Fibroblast of lung (primary cell): Measurements from ENCODE around the gene ABCA5. TPM values are rescaled to one million over a fixed set of nuclear protein-coding genes. Genes with fewer than 3 reads are reported as not detected.

ENCODE experiments used
- DNase-seq, 2 donors: peaks; one replicate each; pipeline versions ENCODE4 v3.0.0 to v3.0.0-alpha.2; 2010; ENCODE audit warnings: low read depth in 2 of 2
- H2AFZ ChIP-seq: 2 replicates; pipeline ENCODE4 v1.5.1; 2012; ENCODE audit warnings: low read length, control low read depth, inconsistent platforms
- H3K27ac ChIP-seq: 2 replicates; pipeline ENCODE4 v1.5.1; 2011; ENCODE audit warnings: low read length, control low read depth; ENCODE audit not compliant: insufficient read depth
- H3K27me3 ChIP-seq: 2 replicates; pipeline ENCODE4 v1.5.1; 2011; ENCODE audit warnings: mild to moderate bottlenecking, low read length; ENCODE audit not compliant: control insufficient read depth, insufficient read depth
- H3K36me3 ChIP-seq: 2 replicates; pipeline ENCODE4 v1.5.1; 2011; ENCODE audit warnings: low read length; ENCODE audit not compliant: control insufficient read depth, insufficient read depth
- H3K4me1 ChIP-seq: 2 replicates; pipeline ENCODE4 v1.5.1; 2011; ENCODE audit warnings: low read length; ENCODE audit not compliant: control insufficient read depth, insufficient read depth; ENCODE audit errors: extremely low read depth
- H3K4me2 ChIP-seq: 2 replicates; pipeline ENCODE4 v1.5.1; 2011; ENCODE audit warnings: low read length, control low read depth; ENCODE audit not compliant: insufficient read depth; ENCODE audit errors: extremely low read depth
- H3K4me3 ChIP-seq, 4 experiments: fragments of 200-600 bp in 1 of 4; sonication (generic) in 1 of 4; replicated peaks in 1 of 4; 2 replicates each; pipeline ENCODE4 v1.5.1; 2011 to 2016; ENCODE audit warnings: low read length in 4 of 4, low read depth in 3 of 4, mild to moderate bottlenecking in 3 of 4, control low read depth in 2 of 4, inconsistent platforms in 1 of 4, mixed read lengths in 1 of 4; ENCODE audit not compliant: insufficient read depth in 1 of 4; ENCODE audit errors: control extremely low read depth in 1 of 4
- H3K79me2 ChIP-seq: 2 replicates; pipeline ENCODE4 v1.5.1; 2012; ENCODE audit warnings: mild to moderate bottlenecking, low read length, inconsistent platforms; ENCODE audit not compliant: control insufficient read depth, insufficient read depth
- H3K9ac ChIP-seq: 2 replicates; pipeline ENCODE4 v1.5.1; 2011; ENCODE audit warnings: mild to moderate bottlenecking, low read length, control low read depth; ENCODE audit not compliant: insufficient read depth
- H3K9me3 ChIP-seq: 2 replicates; pipeline ENCODE4 v1.5.1; 2012; ENCODE audit warnings: low read depth, low read length; ENCODE audit not compliant: control insufficient read depth, insufficient read depth
- H4K20me1 ChIP-seq: 2 replicates; pipeline ENCODE4 v1.5.1; 2011; ENCODE audit warnings: low read length; ENCODE audit not compliant: control insufficient read depth, insufficient read depth; ENCODE audit errors: extremely low read depth
- CTCF ChIP-seq, 2 donors: IDR thresholded peaks in 1 of 2; conservative IDR thresholded peaks in 1 of 2; 1 replicate in 1 of 2; 2 replicates in 1 of 2; pipeline ENCODE4 v1.5.1; 2011 to 2012; ENCODE audit warnings: low read length in 2 of 2, control low read depth in 1 of 2, inconsistent platforms in 1 of 2, low read depth in 1 of 2, mild to moderate bottlenecking in 1 of 2
- EZH2 ChIP-seq: IDR thresholded peaks from 2 replicates; pipeline ENCODE4 v1.5.1; 2012; ENCODE audit warnings: low read length, control low read depth, mild to moderate bottlenecking; ENCODE audit errors: missing control alignments
- polyA plus RNA-seq, 2 donors: library from polyadenylated mRNA; depleted of rRNA in 1 of 2; stranded (reverse) in 1 of 2; unstranded in 1 of 2; fragments of >200 nt; gene quantifications; 2 replicates each; pipeline ENCODE4 v1.2.1, GENCODE V29; 2011 to 2012; ENCODE audit warnings: missing spikeins in 1 of 2
- total RNA-seq: library from RNA; depleted of rRNA; stranded (reverse); fragments of >200 nt; gene quantifications from 2 replicates; pipeline ENCODE4 v1.2.1, GENCODE V29; 2014

The ABCA5 gene
- total and polyA plus RNA-seq, 2 donors (not counting 1 experiment from before 2014, with no cell fraction given) = 13.1 to 17.5 TPM

- H3K9ac ChIP-seq = no peak overlapping the region
- no peaks in the 10 kb centered on the region for H3K4me1 ChIP-seq
- H2AFZ ChIP-seq = no peak overlapping the region
- no peaks in the 10 kb centered on the region for H3K27me3 ChIP-seq
- no peak overlapping the region for H3K4me3 ChIP-seq
- TF ChIP-seq CTCF (conservative IDR thresholded peaks at IDR 0.05 in 1 of 2, IDR thresholded peaks at IDR 0.05 in 1 of 2; ENCODE audit: low read depth in 1 of 2, low read length in 2 of 2) = no peak
- no peak for TF ChIP-seq EZH2
- H3K27ac ChIP-seq = no peak overlapping the region
- no peak for DNase-seq
- no peaks in the 10 kb centered on the region for H3K9me3 ChIP-seq
- H3K79me2 ChIP-seq = no peaks in the 10 kb centered on the region
- no peaks in the 10 kb centered on the region for H4K20me1 ChIP-seq
- H3K4me2 ChIP-seq = no peak overlapping the region
- no peaks in the 10 kb centered on the region for H3K36me3 ChIP-seq
These were observed 104.2 kb downstream of the ABCA5 start for GRCh38 chr17:69222707-69223258.

- Histone ChIP-seq H3K4me2 (no peak overlapping the region), H4K20me1 (no peaks in the 10 kb centered on the region), H3K4me1 (no peaks in the 10 kb centered on the region), H3K36me3 (no peaks in the 10 kb centered on the region), H3K79me2 (no peaks in the 10 kb centered on the region), H3K27me3 (no peaks in the 10 kb centered on the region), H3K9ac (no peak overlapping the region), H3K27ac (no peak overlapping the region), H3K4me3 (no peak overlapping the region), H2AFZ (no peak overlapping the region), H3K9me3 (no peaks in the 10 kb centered on the region)
- no peak for DNase-seq
- TF ChIP-seq EZH2 (no peak), CTCF (conservative IDR thresholded peaks at IDR 0.05 in 1 of 2, IDR thresholded peaks at IDR 0.05 in 1 of 2; ENCODE audit: low read depth in 1 of 2, low read length in 2 of 2) (no peak)
These were observed 106.8 kb downstream of the ABCA5 start for GRCh38 chr17:69220098-69220497.

GRCh38 chr17:69218986-69219385 lies 107.9 kb downstream of the ABCA5 start:
- H2AFZ ChIP-seq = no peak overlapping the region
- H4K20me1 ChIP-seq = no peaks in the 10 kb centered on the region
- H3K27me3 ChIP-seq = no peaks in the 10 kb centered on the region
- DNase-seq = no peak
- no peak overlapping the region for H3K27ac ChIP-seq
- no peak overlapping the region for H3K4me3 ChIP-seq
- H3K9ac ChIP-seq = no peak overlapping the region
- no peaks in the 10 kb centered on the region for H3K36me3 ChIP-seq
- no peaks in the 10 kb centered on the region for H3K9me3 ChIP-seq
- H3K4me1 ChIP-seq = no peaks in the 10 kb centered on the region
- no peak overlapping the region for H3K4me2 ChIP-seq
- no peaks in the 10 kb centered on the region for H3K79me2 ChIP-seq
- TF ChIP-seq CTCF (conservative IDR thresholded peaks at IDR 0.05 in 1 of 2, IDR thresholded peaks at IDR 0.05 in 1 of 2; ENCODE audit: low read depth in 1 of 2, low read length in 2 of 2) (no peak), EZH2 (no peak)
